K562 (cell line): ENCODE data around the gene DARS2. TPM values are rescaled to one million over a fixed set of nuclear protein-coding genes. Genes with fewer than 3 reads are reported as not detected.

Experiments used
- CREBBP ChIP-seq: IDR thresholded peaks from one replicate; pipeline ENCODE4 v1.6.1; 2012; ENCODE audit warnings: low read depth, mild to moderate bottlenecking, control low read depth, inconsistent platforms, low read length
- FOXP1 ChIP-seq: sonication (generic); formaldehyde crosslinking; IDR thresholded peaks from 2 replicates; pipeline ENCODE4 v1.8.0; 2022; ENCODE audit warnings: mild to moderate bottlenecking, missing genetic modification reagents
- MTA2 ChIP-seq: fragments of 450-650 bp; IDR thresholded peaks from 2 replicates; pipeline ENCODE4 v1.6.1; 2016; ENCODE audit warnings: low read depth
- PHF21A ChIP-seq: fragments of 450-650 bp; IDR thresholded peaks from 2 replicates; pipeline ENCODE4 v1.6.1; 2017; ENCODE audit warnings: low read depth, borderline replicate concordance
- RAD51 ChIP-seq: fragments of 450-650 bp; IDR thresholded peaks from 2 replicates; pipeline ENCODE4 v1.7.1; 2016; ENCODE audit warnings: low read depth, mild to moderate bottlenecking, borderline replicate concordance
- RBM17 ChIP-seq: fragments of 200-400 bp; formaldehyde crosslinking; IDR thresholded peaks from 2 replicates; pipeline ENCODE4 v1.6.1; 2017; ENCODE audit warnings: low read depth, mild to moderate bottlenecking, low read length, borderline replicate concordance
- RBM34 ChIP-seq: fragments of 200-400 bp; formaldehyde crosslinking; IDR thresholded peaks from 2 replicates; pipeline ENCODE4 v1.6.1; 2018; ENCODE audit warnings: low read length, borderline replicate concordance; ENCODE audit not compliant: insufficient read depth
- TSHZ1 ChIP-seq: fragments of 250-450 bp; sonication (Bioruptor Pico); IDR thresholded peaks from 2 replicates; pipeline ENCODE4 v1.4.0; 2020; ENCODE audit warnings: mild to moderate bottlenecking, moderate library complexity
- ZBTB40 ChIP-seq, 2 experiments: fragments of 450-650 bp in 1 of 2; sonication (generic) in 1 of 2; formaldehyde crosslinking in 1 of 2; IDR thresholded peaks; 2 replicates each; pipeline versions ENCODE4 v1.7.1 to v1.9.0; 2016 to 2022; ENCODE audit warnings: inconsistent platforms in 1 of 2, mild to moderate bottlenecking in 1 of 2, missing genetic modification reagents in 1 of 2
- ZBTB7A ChIP-seq: IDR thresholded peaks from 2 replicates; pipeline ENCODE4 v1.6.1; 2011; ENCODE audit warnings: low read depth, mild to moderate bottlenecking, low read length, moderate library complexity, borderline replicate concordance; ENCODE audit not compliant: control insufficient read depth
- ZFP30 ChIP-seq: fragments of 250-450 bp; sonication (Bioruptor Pico); IDR thresholded peaks from 2 replicates; pipeline ENCODE4 v1.8.0; 2022; ENCODE audit warnings: moderate library complexity, mild to moderate bottlenecking, inconsistent platforms, borderline replicate concordance
- ZNF280A ChIP-seq: fragments of 450-650 bp; IDR thresholded peaks from 2 replicates; pipeline ENCODE4 v1.6.1; 2018; ENCODE audit warnings: mild to moderate bottlenecking, low read depth; ENCODE audit not compliant: partially characterized antibody
- polyA plus RNA-seq, 8 experiments: library from polyadenylated mRNA; depleted of rRNA in 4 of 8; stranded (reverse) in 5 of 8; unstranded in 3 of 8; fragments of >200 nt; fragmentation: Nextera tagmentation in 2 of 8; fragmentation: Illumina TruSeq in 1 of 8; extraction: Ambion mirVana in 2 of 8; extraction: Trizol in 1 of 8; gene quantifications; 2 replicates each; pipeline versions ENCODE4 v1.2.1 to v1.2.3, GENCODE V29; 2011 to 2014; ENCODE audit warnings: inconsistent platforms in 1 of 8, missing spikeins in 1 of 8
- total RNA-seq, 7 experiments: library from RNA; depleted of rRNA in 6 of 7; stranded (reverse); fragments of >200 nt in 6 of 7; fragmentation: Illumina TruSeq in 2 of 7; extraction: Trizol in 2 of 7; gene quantifications; 2 replicates each; pipeline versions ENCODE4 v1.2.1 to v1.2.3, GENCODE V29; 2011 to 2021; ENCODE audit warnings: low replicate concordance in 1 of 7

DARS2 gene
- total and polyA plus RNA-seq, 9 of the 15 experiments (the other 6 are each of a cell fraction or from before 2014, with no cell fraction given), result 36.4 to 96.7 (median 68.6) TPM

GRCh38 chr1:173868266-173869020, 44.0 kb downstream of the DARS2 start, which contains the start of gene ZBTB37 (continued):
- TF ChIP-seq ZFP30 (CRISPR knock-in tag) (no peak), CREBBP (no peak), ZBTB40 (IDR thresholded peaks at IDR 0.05) (peak; percentile 96), ZBTB40 (CRISPR knock-in tag; IDR thresholded peaks at IDR 0.05) (no peak), MTA2 (peak; percentile 61), FOXP1 (CRISPR knock-in tag) (peak; percentile 88), PHF21A (no peak), ZNF280A (no peak), TSHZ1 (CRISPR knock-in tag) (no peak), RBM34 (no peak), RBM17 (no peak), RAD51 (no peak), ZBTB7A (peak; percentile 99)
